Parathyroid adenoma (tissue), 2 donors: ENCODE data around the gene C6orf132.

Experiments
- H2AFZ ChIP-seq: fragments of 300-600 bp; sonication (generic); one replicate; pipeline ENCODE4 v1.7.0; 2017; ENCODE audit warnings: antibody characterized with exemption, mild to moderate bottlenecking
- H3K27ac ChIP-seq: fragments of 300-600 bp; sonication (generic); one replicate; pipeline ENCODE4 v1.7.0; 2017
- H3K27me3 ChIP-seq: fragments of 300-600 bp; sonication (generic); one replicate; pipeline ENCODE4 v1.7.0; 2017; ENCODE audit warnings: low read length; ENCODE audit not compliant: control insufficient read depth, insufficient read depth
- H3K36me3 ChIP-seq: fragments of 300-600 bp; sonication (generic); one replicate; pipeline ENCODE4 v1.7.0; 2017; ENCODE audit warnings: low read length; ENCODE audit not compliant: control insufficient read depth, insufficient read depth
- H3K4me1 ChIP-seq: fragments of 300-600 bp; sonication (generic); one replicate; pipeline ENCODE4 v1.7.0; 2017; ENCODE audit warnings: control low read depth
- H3K4me2 ChIP-seq: fragments of 300-600 bp; sonication (generic); one replicate; pipeline ENCODE4 v1.7.0; 2017; ENCODE audit warnings: low read length
- H3K4me3 ChIP-seq: fragments of 300-600 bp; sonication (generic); one replicate; pipeline ENCODE4 v1.7.0; 2017; ENCODE audit warnings: low read depth, low read length
- H3K79me2 ChIP-seq: fragments of 300-600 bp; sonication (generic); one replicate; pipeline ENCODE4 v1.7.0; 2017; ENCODE audit warnings: control low read depth
- H3K9ac ChIP-seq: fragments of 300-600 bp; sonication (generic); one replicate; pipeline ENCODE4 v1.7.0; 2017; ENCODE audit warnings: mild to moderate bottlenecking
- H3K9me3 ChIP-seq: fragments of 300-600 bp; sonication (generic); one replicate; pipeline ENCODE4 v1.7.0; 2017; ENCODE audit warnings: low read length; ENCODE audit not compliant: control insufficient read depth
- TF ChIP-seq, protein P1 (sequence below): fragments of 300-600 bp; sonication (generic); IDR thresholded peaks from one replicate; pipeline ENCODE4 v1.7.0; 2017; ENCODE audit warnings: antibody characterized with exemption, mild to moderate bottlenecking
- donor health status: primary hyperparathyroidism.

Gene C6orf132

DNA sequence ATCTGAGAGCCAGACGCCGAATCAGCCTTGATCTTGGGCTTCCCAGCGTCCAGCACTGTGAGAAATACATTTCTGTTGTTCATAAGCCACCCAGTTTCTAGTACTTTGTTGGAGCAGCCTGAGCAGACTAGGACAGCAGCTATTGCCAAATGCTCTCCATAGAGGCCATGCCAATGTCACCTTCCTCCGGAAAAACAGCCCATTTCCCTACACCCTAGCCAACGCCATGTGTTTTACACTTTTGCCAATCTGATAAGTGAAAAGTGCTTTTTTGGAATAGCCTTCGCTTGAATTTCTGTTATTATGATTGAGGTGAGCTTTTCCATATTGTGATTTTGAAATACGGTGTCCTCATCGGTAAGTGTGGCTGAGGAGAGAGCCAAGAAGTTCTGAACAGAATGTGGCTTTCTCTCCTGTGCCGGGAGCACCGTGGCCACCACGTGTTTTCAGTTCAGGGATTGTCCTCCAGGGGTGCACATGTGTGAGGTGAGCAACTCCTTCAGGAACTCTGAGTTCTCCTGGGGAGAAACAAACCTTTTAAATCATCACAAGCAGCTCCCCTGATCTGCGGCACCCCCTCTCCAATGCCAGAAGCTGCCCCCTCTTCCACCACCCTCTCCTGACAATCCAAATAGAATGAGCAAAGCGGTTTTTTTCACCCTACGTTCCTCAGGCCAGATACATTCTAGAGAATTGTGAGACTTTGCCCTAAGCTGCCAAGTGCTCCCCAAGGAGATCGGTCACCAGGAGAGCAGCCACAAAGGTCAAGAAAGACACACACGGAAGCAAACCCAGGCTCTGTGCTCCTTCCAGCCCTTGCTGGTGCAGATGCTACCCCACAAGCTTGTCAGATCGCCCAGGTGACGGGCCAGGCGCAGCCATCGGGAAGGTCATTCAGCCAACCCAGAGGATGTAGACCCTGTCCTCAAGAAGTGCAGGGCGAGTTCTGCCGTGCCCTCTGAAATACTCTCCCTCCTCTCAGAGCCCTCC lies 56.1 kb downstream of the C6orf132 start:
- H3K27ac ChIP-seq: no peak overlapping the region
- no peak overlapping the region for H2AFZ ChIP-seq
- no peaks in the 10 kb centered on the region for H3K79me2 ChIP-seq
- no peak overlapping the region for H3K9ac ChIP-seq
- H3K9me3 ChIP-seq: no peaks in the 10 kb centered on the region
- H3K4me3 ChIP-seq: no peak overlapping the region
- no peaks in the 10 kb centered on the region for H3K4me1 ChIP-seq
- H3K36me3 ChIP-seq: no peaks in the 10 kb centered on the region
- H3K4me2 ChIP-seq: no peak overlapping the region
- TF ChIP-seq, protein P1, sequence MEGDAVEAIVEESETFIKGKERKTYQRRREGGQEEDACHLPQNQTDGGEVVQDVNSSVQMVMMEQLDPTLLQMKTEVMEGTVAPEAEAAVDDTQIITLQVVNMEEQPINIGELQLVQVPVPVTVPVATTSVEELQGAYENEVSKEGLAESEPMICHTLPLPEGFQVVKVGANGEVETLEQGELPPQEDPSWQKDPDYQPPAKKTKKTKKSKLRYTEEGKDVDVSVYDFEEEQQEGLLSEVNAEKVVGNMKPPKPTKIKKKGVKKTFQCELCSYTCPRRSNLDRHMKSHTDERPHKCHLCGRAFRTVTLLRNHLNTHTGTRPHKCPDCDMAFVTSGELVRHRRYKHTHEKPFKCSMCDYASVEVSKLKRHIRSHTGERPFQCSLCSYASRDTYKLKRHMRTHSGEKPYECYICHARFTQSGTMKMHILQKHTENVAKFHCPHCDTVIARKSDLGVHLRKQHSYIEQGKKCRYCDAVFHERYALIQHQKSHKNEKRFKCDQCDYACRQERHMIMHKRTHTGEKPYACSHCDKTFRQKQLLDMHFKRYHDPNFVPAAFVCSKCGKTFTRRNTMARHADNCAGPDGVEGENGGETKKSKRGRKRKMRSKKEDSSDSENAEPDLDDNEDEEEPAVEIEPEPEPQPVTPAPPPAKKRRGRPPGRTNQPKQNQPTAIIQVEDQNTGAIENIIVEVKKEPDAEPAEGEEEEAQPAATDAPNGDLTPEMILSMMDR: no peak
- H3K27me3 ChIP-seq: no peaks in the 10 kb centered on the region

DNA sequence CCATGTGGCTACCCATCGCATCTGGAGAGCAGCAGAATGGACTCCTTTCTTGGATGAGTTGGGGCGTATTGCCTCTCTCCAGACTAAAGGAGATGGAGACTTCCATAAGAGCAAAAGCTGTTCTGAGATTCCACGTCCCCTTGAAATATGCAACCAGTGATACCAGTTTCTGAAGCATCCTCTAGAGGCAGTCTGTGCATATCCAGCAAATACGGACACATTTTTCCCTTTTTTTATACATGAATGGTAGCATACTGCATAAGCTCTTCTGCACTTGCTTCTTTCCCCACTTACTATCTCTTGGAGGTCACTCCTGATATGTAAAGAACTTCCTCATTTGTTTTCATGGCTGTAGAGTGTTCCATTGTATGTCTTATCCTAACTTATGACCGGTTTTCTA lies 57.5 kb downstream of the C6orf132 start:
- no peak overlapping the region for H3K27ac ChIP-seq
- H3K4me3 ChIP-seq: no peak overlapping the region
- no peaks in the 10 kb centered on the region for H3K9me3 ChIP-seq
- H3K79me2 ChIP-seq: no peaks in the 10 kb centered on the region
- no peak overlapping the region for H3K4me2 ChIP-seq
- no peaks in the 10 kb centered on the region for H3K27me3 ChIP-seq
- H3K4me1 ChIP-seq: no peaks in the 10 kb centered on the region
- H2AFZ ChIP-seq: no peak overlapping the region
- H3K9ac ChIP-seq: no peak overlapping the region
- TF ChIP-seq, protein P1: no peak
- no peaks in the 10 kb centered on the region for H3K36me3 ChIP-seq

DNA sequence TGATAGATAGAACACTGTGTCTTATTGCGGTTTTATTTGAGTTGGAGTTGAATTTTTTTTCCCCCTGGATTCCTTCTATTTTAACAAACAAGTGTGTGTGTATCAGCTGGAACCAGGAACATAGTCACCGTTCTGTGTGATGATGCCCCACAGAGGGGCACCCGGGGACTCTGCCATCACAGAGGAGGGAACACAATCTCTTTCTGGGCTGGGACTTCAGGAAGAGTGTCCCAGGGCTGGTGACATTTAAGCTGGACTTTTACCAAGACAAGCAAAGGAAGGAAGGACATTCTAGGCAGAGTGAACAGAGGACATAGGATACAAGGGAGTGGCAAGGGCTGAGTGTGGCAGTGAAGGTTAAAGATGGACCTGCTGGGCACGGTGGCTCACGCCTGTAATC lies 58.9 kb downstream of the C6orf132 start:
- H3K36me3 ChIP-seq: no peaks in the 10 kb centered on the region
- H2AFZ ChIP-seq: no peak overlapping the region
- H3K4me3 ChIP-seq: no peak overlapping the region
- no peaks in the 10 kb centered on the region for H3K79me2 ChIP-seq
- H3K4me2 ChIP-seq: no peak overlapping the region
- TF ChIP-seq, protein P1: no peak
- H3K9ac ChIP-seq: no peak overlapping the region
- H3K9me3 ChIP-seq: no peaks in the 10 kb centered on the region
- H3K4me1 ChIP-seq: no peaks in the 10 kb centered on the region
- no peak overlapping the region for H3K27ac ChIP-seq
- H3K27me3 ChIP-seq: no peaks in the 10 kb centered on the region

DNA sequence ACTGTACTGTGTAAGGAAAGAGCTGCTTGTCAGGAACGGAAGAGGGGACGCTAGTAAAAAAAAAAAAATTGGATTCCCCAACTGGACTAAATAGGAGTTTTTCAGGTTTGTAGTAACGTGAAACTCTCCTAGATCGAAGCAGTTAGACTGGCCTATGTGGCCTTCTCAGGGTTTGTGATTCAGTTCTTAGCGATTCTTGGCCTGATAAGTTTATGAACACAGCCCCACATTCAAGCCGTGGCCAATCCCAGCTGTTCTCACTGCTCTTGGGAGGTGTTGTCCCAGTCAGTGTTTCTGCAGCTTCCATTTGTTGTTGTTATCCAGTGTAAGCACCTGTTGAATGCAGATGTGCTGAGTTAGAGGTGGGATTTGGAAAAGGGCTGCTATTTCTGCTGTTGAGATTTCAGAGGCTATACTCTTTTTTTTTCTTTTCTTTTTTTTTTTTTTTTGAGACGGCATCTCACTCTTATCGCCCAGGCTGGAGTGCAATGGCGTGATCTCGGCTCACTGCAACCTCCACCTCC lies 62.4 kb downstream of the C6orf132 start:
- H3K4me1 ChIP-seq: no peaks in the 10 kb centered on the region
- TF ChIP-seq, protein P1: no peak
- H3K27me3 ChIP-seq: no peaks in the 10 kb centered on the region
- no peaks in the 10 kb centered on the region for H3K36me3 ChIP-seq
- H3K27ac ChIP-seq: no peak overlapping the region
- no peaks in the 10 kb centered on the region for H3K79me2 ChIP-seq
- H3K4me3 ChIP-seq: no peak overlapping the region
- no peak overlapping the region for H2AFZ ChIP-seq
- no peak overlapping the region for H3K9ac ChIP-seq
- H3K4me2 ChIP-seq: no peak overlapping the region
- no peaks in the 10 kb centered on the region for H3K9me3 ChIP-seq
